ENCODE measurements around the gene IL17RA.

DNA sequence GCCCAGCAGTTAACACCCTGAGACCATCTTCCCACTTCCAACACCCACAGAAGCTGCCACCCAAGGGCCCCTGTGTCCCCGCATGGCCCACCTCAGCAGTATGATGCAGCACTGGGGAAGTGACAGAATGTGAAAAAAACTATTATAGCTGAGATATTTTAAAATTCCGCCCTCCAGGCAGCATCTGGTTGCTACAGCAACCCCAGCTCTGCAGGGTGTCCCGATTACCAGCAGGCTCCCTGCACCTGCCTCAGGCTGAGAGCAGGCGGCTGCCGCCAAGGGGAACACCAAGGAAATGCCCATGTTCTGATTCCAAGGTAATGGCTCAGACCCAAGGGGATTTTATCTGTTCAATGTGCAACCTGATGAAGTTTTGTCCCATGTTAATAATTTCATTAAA, 46.9 kb downstream of the IL17RA start:
- no peak for TF ChIP-seq SUZ12 (IDR thresholded peaks at IDR 0.05; ENCODE audit: extremely low read depth, insufficient read depth, insufficient read length)
- no peak for TF ChIP-seq ZNF274 (IDR thresholded peaks at IDR 0.05; ENCODE audit: low read depth, low read length)
